ENCODE measurements around the gene BCL2L14. TPM values are rescaled to one million over a fixed set of nuclear protein-coding genes. Genes with fewer than 3 reads are reported as not detected.
A peak's percentile ranks its signal among the peaks of the same experiment; 100 is the strongest.

The BCL2L14 gene
- total and polyA plus RNA-seq, 2 of the 13 experiments (the other 11 are each of a cell fraction or from before 2014, with no cell fraction given) = 0.11 TPM; not detected in 1

DNA sequence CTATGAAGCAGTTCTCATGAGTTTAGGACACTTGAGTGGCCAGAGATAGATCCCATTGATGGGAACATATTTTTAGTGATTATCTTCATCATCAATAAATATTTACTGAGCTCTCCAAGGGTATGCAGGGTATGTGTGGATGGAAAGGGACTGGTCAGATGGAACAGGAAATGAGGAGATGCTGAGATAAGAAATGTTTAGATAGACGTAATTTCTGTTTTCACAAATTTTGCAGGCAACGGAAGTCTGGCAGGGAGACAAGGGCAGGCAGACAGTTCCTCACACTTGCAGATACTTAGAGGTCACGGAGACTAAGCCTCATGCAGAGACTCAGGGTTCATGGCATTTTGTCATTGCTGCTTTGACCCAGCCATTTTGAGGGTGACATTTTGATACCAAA, 24.3 kb downstream of the BCL2L14 start (continued):
- TF ChIP-seq ZBTB20 (CRISPR knock-in tag; IDR thresholded peaks at IDR 0.05; ENCODE audit: borderline replicate concordance, low read depth) = no peak
- TF ChIP-seq ZIK1 (CRISPR knock-in tag; IDR thresholded peaks at IDR 0.05; ENCODE audit: borderline replicate concordance, low read depth) = no peak
- TF ChIP-seq ATF5 (CRISPR knock-in tag; IDR thresholded peaks at IDR 0.05; ENCODE audit: low read depth) = no peak
- no peak for TF ChIP-seq ZNF720 (CRISPR knock-in tag; IDR thresholded peaks at IDR 0.05)
- TF ChIP-seq, protein P1, sequence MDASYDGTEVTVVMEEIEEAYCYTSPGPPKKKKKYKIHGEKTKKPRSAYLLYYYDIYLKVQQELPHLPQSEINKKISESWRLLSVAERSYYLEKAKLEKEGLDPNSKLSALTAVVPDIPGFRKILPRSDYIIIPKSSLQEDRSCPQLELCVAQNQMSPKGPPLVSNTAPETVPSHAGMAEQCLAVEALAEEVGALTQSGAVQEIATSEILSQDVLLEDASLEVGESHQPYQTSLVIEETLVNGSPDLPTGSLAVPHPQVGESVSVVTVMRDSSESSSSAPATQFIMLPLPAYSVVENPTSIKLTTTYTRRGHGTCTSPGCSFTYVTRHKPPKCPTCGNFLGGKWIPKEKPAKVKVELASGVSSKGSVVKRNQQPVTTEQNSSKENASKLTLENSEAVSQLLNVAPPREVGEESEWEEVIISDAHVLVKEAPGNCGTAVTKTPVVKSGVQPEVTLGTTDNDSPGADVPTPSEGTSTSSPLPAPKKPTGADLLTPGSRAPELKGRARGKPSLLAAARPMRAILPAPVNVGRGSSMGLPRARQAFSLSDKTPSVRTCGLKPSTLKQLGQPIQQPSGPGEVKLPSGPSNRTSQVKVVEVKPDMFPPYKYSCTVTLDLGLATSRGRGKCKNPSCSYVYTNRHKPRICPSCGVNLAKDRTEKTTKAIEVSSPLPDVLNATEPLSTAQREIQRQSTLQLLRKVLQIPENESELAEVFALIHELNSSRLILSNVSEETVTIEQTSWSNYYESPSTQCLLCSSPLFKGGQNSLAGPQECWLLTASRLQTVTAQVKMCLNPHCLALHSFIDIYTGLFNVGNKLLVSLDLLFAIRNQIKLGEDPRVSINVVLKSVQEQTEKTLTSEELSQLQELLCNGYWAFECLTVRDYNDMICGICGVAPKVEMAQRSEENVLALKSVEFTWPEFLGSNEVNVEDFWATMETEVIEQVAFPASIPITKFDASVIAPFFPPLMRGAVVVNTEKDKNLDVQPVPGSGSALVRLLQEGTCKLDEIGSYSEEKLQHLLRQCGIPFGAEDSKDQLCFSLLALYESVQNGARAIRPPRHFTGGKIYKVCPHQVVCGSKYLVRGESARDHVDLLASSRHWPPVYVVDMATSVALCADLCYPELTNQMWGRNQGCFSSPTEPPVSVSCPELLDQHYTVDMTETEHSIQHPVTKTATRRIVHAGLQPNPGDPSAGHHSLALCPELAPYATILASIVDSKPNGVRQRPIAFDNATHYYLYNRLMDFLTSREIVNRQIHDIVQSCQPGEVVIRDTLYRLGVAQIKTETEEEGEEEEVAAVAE (CRISPR knock-in tag; IDR thresholded peaks at IDR 0.05; ENCODE audit: borderline replicate concordance) = no peak
- TF ChIP-seq ZNF468 (CRISPR knock-in tag; IDR thresholded peaks at IDR 0.05) = no peak
- no peak for TF ChIP-seq ZNF142 (CRISPR knock-in tag; IDR thresholded peaks at IDR 0.05)
- no peak for TF ChIP-seq ZNF619 (CRISPR knock-in tag; IDR thresholded peaks at IDR 0.05)
- TF ChIP-seq ISL2 (CRISPR knock-in tag; IDR thresholded peaks at IDR 0.05) = no peak
- TF ChIP-seq ZNF101 (CRISPR knock-in tag; IDR thresholded peaks at IDR 0.05; ENCODE audit: borderline replicate concordance, low read depth) = no peak
- TF ChIP-seq ETV5 (CRISPR knock-in tag; IDR thresholded peaks at IDR 0.05; ENCODE audit: borderline replicate concordance) = peak; percentile 83
- no peak for TF ChIP-seq PAWR (CRISPR knock-in tag; IDR thresholded peaks at IDR 0.05; ENCODE audit: borderline replicate concordance)
- TF ChIP-seq ZNF121 (CRISPR knock-in tag; IDR thresholded peaks at IDR 0.05) = no peak
- no peak for TF ChIP-seq ZNF639 (CRISPR knock-in tag; conservative IDR thresholded peaks at IDR 0.05)
- TF ChIP-seq GPBP1L1 (CRISPR knock-in tag; IDR thresholded peaks at IDR 0.05) = no peak
- TF ChIP-seq ZNF672 (CRISPR knock-in tag; IDR thresholded peaks at IDR 0.05) = no peak
- TF ChIP-seq ZNF703 (CRISPR knock-in tag; IDR thresholded peaks at IDR 0.05; ENCODE audit: borderline replicate concordance) = no peak
